Common myeloid progenitor, CD34-positive (primary cell): ENCODE data around the gene NEIL1.
"Not testable (repeated sequence)": the region's sequence is repeated elsewhere in the genome, so short reads cannot be mapped to it uniquely, and the experiment has no call there.

Experiments
- CTCF ChIA-PET: fragments of 350-600 bp; sonication (Branson Sonifier 250); formaldehyde crosslinking; loops from one replicate; lab custom pipeline; 2021; ENCODE audit warnings: antibody characterized with exemption; lab: Charles Lee
- POLR2A ChIA-PET: fragments of 350-600 bp; sonication (Branson Sonifier 250); formaldehyde crosslinking; loops from one replicate; lab custom pipeline; 2021; ENCODE audit warnings: antibody characterized with exemption; lab: Charles Lee
- DNase-seq, 3 donors: peaks; one replicate each; pipeline versions ENCODE4 v3.0.0 to v3.0.0-alpha.2; 2013
- H3K27ac ChIP-seq, 2 experiments: 1 replicate in 1 of 2; 2 replicates in 1 of 2; pipeline ENCODE4 v1.7.0; 2013; ENCODE audit warnings: inconsistent platforms in 2 of 2, low read length in 2 of 2, mild to moderate bottlenecking in 2 of 2, low read depth in 1 of 2, moderate library complexity in 1 of 2; ENCODE audit not compliant: severe bottlenecking in 2 of 2, insufficient read depth in 1 of 2, poor library complexity in 1 of 2
- H3K27me3 ChIP-seq, 5 experiments: replicated peaks in 2 of 5; 1 replicate in 3 of 5; 2 replicates in 2 of 5; pipeline versions ENCODE4 v1.6.1 to v1.7.0; 2013; ENCODE audit warnings: low read length in 4 of 5, mild to moderate bottlenecking in 2 of 5, moderate library complexity in 2 of 5, inconsistent platforms in 1 of 5; ENCODE audit not compliant: insufficient read depth in 5 of 5, control insufficient read depth in 4 of 5
- H3K36me3 ChIP-seq, 4 experiments: 1 replicate in 2 of 4; 2 replicates in 2 of 4; pipeline versions ENCODE4 v1.6.1 to v1.7.0; 2013; ENCODE audit warnings: low read length in 3 of 4, control low read depth in 1 of 4, mild to moderate bottlenecking in 1 of 4; ENCODE audit not compliant: control insufficient read depth in 4 of 4, insufficient read depth in 4 of 4
- H3K4me1 ChIP-seq, 4 experiments: 1 replicate in 3 of 4; 2 replicates in 1 of 4; pipeline versions ENCODE4 v1.6.1 to v1.7.1; 2013; ENCODE audit warnings: low read length in 3 of 4, mild to moderate bottlenecking in 3 of 4, control low read depth in 1 of 4, inconsistent platforms in 1 of 4, moderate library complexity in 1 of 4; ENCODE audit not compliant: control insufficient read depth in 4 of 4, insufficient read depth in 4 of 4; ENCODE audit errors: control extremely low read depth in 1 of 4
- H3K4me3 ChIP-seq, 7 experiments: 1 replicate in 4 of 7; 2 replicates in 3 of 7; pipeline versions ENCODE4 v1.5.1 to v1.7.0; 2013; ENCODE audit warnings: mild to moderate bottlenecking in 7 of 7, low read length in 6 of 7, moderate library complexity in 6 of 7, inconsistent platforms in 2 of 7, low read depth in 2 of 7, control low read depth in 1 of 7; ENCODE audit not compliant: insufficient read depth in 4 of 7, control insufficient read depth in 1 of 7; ENCODE audit errors: extremely low read depth in 1 of 7
- H3K9me3 ChIP-seq, 5 experiments: 1 replicate in 4 of 5; 2 replicates in 1 of 5; pipeline versions ENCODE4 v1.6.1 to v1.7.1; 2013; ENCODE audit warnings: low read length in 4 of 5, mild to moderate bottlenecking in 2 of 5, inconsistent platforms in 1 of 5, low read depth in 1 of 5, moderate library complexity in 1 of 5; ENCODE audit not compliant: control insufficient read depth in 4 of 5, insufficient read depth in 2 of 5; ENCODE audit errors: control extremely low read depth in 1 of 5
- WGBS: methylation state at CpG from one replicate; pipeline ENCODE4 v1.1.5; 2013; ENCODE audit not compliant: insufficient coverage; 5-methylcytosine and 5-hydroxymethylcytosine counted together

The NEIL1 gene

GRCh38 chr15:75332093-75332492, 14.7 kb upstream of the NEIL1 start:
- DNase-seq, H3K4me3 ChIP-seq, H3K27me3 ChIP-seq, H3K27ac ChIP-seq, H3K9me3 ChIP-seq, POLR2A ChIA-PET, H3K36me3 ChIP-seq, CTCF ChIA-PET: not testable (repeated sequence)
- peaks cover 4 to 18% (median 14%) of the 10 kb centered on the region in 4 experiments for H3K4me1 ChIP-seq
- WGBS = 100% methylated on average over 5 of the region's 7 CpGs

- H3K9me3 ChIP-seq, H3K27ac ChIP-seq, DNase-seq, H3K4me3 ChIP-seq, CTCF ChIA-PET, H3K36me3 ChIP-seq, H3K27me3 ChIP-seq, POLR2A ChIA-PET: not testable (repeated sequence)
- peaks cover 4 to 18% (median 14%) of the 10 kb centered on the region in 4 experiments for H3K4me1 ChIP-seq
- WGBS = 93% methylated on average over 3 of the region's 15 CpGs
Observed at GRCh38 chr15:75333654-75334419, 13.0 kb upstream of the NEIL1 start.

GRCh38 chr15:75335313-75335704, 11.5 kb upstream of the NEIL1 start:
- Histone ChIP-seq H3K4me3 (peak overlapping the region in 6 of 7 experiments; percentile 73 to 89 (median 80)), H3K4me1 (peaks cover 4 to 18% (median 14%) of the 10 kb centered on the region in 4 experiments), H3K36me3 (peaks cover 0 to 13% (median 5%) of the 10 kb centered on the region in 4 experiments), H3K27ac (peak overlapping the region in 1 of 2 experiments; percentile 66), H3K9me3 (no peaks in the 10 kb centered on the region), H3K27me3 (no peaks in the 10 kb centered on the region)
- 0% methylated on average over 2 of the region's 3 CpGs for WGBS
- CTCF ChIA-PET = interaction anchor here (1.0 kb wide), 2 partner anchors 32 to 134 kb away, joined by 3 read pairs; partner anchors contain the start of gene C15orf39
- no peak for DNase-seq
- POLR2A ChIA-PET = interaction anchor here (0.7 kb wide), 1 partner anchor 32 kb away, joined by 3 read pairs; no protein-coding TSS in a partner anchor

- peaks cover 0 to 14% (median 6%) of the 10 kb centered on the region in 4 experiments for H3K36me3 ChIP-seq
- H3K9me3 ChIP-seq = no peaks in the 10 kb centered on the region
- peak within 1 kb of the TSS; percentile 72 to 89 (median 80) for H3K4me3 ChIP-seq
- DNase-seq = peak; percentile 64 to 70 (median 70)
- POLR2A ChIA-PET = interaction anchor here (0.7 kb wide), 1 partner anchor 32 kb away, joined by 3 read pairs; no protein-coding TSS in a partner anchor
- peaks cover 4 to 18% (median 14%) of the 10 kb centered on the region in 4 experiments for H3K4me1 ChIP-seq
- H3K27me3 ChIP-seq = no peaks in the 10 kb centered on the region
- 0% methylated on average over 26 of the region's 42 CpGs for WGBS
- peak within 1 kb of the TSS in 1 of 2 experiments; percentile 66 for H3K27ac ChIP-seq
- CTCF ChIA-PET = interaction anchor here (1.0 kb wide), 2 partner anchors 32 to 134 kb away, joined by 3 read pairs; partner anchors contain the start of gene C15orf39
Observed at GRCh38 chr15:75335705-75336355, 11.0 kb upstream of the NEIL1 start, which contains the start of gene COMMD4. Gene COMMD4, plus strand, starts transcription at chr15:75336063. Its CDS starts 27 bp downstream, at chr15:75336090.

- DNase-seq = no peak
- 97% methylated on average over 7 of the region's 11 CpGs for WGBS
- ChIA-PET CTCF (interaction anchor here (0.6 to 1.5 kb wide), 2 partner anchors 11 to 328 kb away, joined by 3 read pairs; no protein-coding TSS in a partner anchor), POLR2A (no interaction called here)
- H3K27ac ChIP-seq = no peak overlapping the region
- H3K4me3 ChIP-seq = no peak overlapping the region
- peaks cover 0 to 22% (median 8%) of the 10 kb centered on the region in 4 experiments for H3K36me3 ChIP-seq
- H3K9me3 ChIP-seq = no peaks in the 10 kb centered on the region
- no peaks in the 10 kb centered on the region for H3K27me3 ChIP-seq
- peaks cover 4 to 24% (median 19%) of the 10 kb centered on the region in 4 experiments for H3K4me1 ChIP-seq
Observed at GRCh38 chr15:75338661-75339240, 8.1 kb upstream of the NEIL1 start.

GRCh38 chr15:75339531-75340240, 7.2 kb upstream of the NEIL1 start:
- Histone ChIP-seq H3K27ac (no peak overlapping the region), H3K36me3 (peaks cover 0 to 22% (median 8%) of the 10 kb centered on the region in 4 experiments), H3K4me3 (no peak overlapping the region), H3K27me3 (no peaks in the 10 kb centered on the region), H3K4me1 (peaks cover 4 to 28% (median 21%) of the 10 kb centered on the region in 4 experiments), H3K9me3 (no peaks in the 10 kb centered on the region)
- POLR2A ChIA-PET = interaction anchor here (0.6 kb wide), 1 partner anchor 112 kb away, joined by 3 read pairs; the partner anchor contains the start of gene SIN3A
- no peak for DNase-seq
- CTCF ChIA-PET = interaction anchor here (0.6 to 1.3 kb wide), 2 partner anchors 10 to 329 kb away, joined by 3 to 4 read pairs; no protein-coding TSS in a partner anchor
- WGBS = 95% methylated on average over 13 of the region's 13 CpGs
